Cortex of kidney (tissue), 1 donor: ENCODE data around the gene INTS1.

Experiments used
- DNase-seq: peaks from one replicate; lab custom pipeline; 2025; lab: John Stamatoyannopoulos, UW

The INTS1 gene, protein sequence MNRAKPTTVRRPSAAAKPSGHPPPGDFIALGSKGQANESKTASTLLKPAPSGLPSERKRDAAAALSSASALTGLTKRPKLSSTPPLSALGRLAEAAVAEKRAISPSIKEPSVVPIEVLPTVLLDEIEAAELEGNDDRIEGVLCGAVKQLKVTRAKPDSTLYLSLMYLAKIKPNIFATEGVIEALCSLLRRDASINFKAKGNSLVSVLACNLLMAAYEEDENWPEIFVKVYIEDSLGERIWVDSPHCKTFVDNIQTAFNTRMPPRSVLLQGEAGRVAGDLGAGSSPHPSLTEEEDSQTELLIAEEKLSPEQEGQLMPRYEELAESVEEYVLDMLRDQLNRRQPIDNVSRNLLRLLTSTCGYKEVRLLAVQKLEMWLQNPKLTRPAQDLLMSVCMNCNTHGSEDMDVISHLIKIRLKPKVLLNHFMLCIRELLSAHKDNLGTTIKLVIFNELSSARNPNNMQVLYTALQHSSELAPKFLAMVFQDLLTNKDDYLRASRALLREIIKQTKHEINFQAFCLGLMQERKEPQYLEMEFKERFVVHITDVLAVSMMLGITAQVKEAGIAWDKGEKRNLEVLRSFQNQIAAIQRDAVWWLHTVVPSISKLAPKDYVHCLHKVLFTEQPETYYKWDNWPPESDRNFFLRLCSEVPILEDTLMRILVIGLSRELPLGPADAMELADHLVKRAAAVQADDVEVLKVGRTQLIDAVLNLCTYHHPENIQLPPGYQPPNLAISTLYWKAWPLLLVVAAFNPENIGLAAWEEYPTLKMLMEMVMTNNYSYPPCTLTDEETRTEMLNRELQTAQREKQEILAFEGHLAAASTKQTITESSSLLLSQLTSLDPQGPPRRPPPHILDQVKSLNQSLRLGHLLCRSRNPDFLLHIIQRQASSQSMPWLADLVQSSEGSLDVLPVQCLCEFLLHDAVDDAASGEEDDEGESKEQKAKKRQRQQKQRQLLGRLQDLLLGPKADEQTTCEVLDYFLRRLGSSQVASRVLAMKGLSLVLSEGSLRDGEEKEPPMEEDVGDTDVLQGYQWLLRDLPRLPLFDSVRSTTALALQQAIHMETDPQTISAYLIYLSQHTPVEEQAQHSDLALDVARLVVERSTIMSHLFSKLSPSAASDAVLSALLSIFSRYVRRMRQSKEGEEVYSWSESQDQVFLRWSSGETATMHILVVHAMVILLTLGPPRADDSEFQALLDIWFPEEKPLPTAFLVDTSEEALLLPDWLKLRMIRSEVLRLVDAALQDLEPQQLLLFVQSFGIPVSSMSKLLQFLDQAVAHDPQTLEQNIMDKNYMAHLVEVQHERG (N-terminal part only)

DNA sequence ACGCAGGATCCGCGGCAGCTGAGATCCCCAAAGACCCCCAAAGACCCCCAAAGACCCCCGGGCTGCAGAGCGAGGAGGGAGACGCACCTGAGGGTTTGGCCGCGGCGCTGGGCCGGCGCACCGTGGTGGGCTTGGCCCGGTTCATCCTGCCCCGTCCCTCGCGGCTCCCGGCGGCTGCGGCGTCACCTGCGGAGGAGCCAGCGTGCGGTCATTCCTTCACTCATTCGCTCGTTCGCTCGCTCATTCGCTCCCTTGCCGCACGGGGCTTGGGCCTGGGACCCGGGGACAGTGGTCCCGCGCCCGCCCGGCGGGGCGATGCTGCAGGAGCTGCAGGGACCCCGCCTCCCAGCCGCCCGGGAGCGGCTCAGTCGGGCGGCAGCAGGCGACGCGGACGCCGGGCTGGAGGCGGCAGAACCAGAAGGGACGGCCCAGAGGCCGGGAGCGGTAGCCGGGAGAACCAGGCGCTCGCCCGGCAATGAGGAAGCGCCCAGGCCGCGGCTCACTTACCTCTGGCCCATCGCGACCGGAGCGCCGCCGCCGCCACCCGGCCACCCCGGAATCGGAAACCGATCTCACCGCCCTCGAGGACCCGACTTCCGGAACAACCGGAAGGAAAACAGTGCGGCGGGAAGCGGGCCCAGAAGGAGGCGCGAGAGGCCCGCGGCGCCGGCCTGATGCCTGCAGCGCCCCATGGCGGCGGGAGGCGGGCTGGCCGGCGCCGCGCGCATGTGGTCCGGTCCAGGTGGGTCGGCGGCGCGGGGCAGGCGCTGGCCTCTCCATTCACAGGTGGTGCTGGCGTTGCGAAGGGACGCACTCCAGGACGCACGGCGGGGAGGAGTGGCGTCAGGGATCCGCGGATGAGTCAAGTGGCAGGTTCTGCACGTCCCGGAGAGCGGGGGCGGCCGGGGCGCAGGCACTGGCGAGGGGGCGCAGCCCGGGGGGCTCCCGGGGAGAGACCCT, at the start of gene INTS1:
Gene INTS1 (minus strand): TSS at position 574 of the 960 bp plus-strand sequence. CDS start 429 bp downstream, at position 145.
- no peak for DNase-seq

DNA sequence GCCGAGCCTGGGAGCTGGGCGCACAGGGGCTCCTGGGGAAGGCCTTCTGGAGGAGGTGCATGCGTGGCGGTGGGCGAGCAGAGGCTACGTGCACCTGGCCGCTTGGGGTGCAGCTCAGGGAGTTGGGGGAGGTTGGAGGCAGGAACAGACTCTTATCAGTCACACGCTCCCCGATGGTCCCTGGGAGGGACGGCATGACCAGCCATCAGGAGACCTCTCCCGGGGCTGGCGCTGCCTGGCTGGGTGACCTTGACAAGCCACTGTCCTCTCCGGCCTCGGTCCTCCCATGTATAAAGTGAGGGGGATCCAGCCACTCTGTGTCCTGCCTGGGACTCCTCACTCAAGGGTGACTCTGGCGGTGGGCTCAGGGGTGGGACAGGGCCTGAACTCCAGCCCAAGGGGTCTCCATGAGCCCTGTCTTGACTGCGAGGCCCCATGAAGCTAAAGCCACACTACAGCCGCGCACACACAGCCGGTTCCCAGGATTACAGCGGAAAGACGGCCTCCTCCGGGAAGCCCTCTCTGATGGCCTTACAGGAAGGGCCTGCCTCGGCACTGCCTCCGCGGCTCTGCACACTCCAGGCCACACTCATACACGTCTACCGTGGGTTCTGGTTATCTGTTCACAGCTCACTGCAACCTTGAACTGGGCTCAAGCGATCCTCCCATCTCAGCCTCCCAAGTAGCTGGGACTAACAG, 49.5 kb upstream of the INTS1 start:
- no peak for DNase-seq

DNA sequence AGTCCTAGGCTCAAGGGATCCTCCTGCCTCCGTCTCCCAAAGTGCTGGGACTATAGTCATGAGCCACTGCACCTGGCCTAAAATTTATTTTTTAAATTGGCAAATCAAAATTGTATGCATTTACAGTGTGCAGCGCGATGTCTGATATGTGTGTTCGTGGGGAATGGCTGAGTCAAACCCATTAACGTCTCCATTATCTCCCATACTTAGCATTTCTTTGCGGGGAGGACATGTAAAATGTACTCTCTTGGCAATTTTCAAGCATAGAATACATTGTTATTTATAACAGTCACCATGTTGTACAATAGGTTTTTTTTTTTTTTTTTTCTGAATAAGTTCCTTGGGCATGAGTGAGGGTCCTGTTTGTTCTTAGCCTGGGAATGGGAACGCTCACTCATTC, 48.0 kb upstream of the INTS1 start:
- DNase-seq = no peak

DNA sequence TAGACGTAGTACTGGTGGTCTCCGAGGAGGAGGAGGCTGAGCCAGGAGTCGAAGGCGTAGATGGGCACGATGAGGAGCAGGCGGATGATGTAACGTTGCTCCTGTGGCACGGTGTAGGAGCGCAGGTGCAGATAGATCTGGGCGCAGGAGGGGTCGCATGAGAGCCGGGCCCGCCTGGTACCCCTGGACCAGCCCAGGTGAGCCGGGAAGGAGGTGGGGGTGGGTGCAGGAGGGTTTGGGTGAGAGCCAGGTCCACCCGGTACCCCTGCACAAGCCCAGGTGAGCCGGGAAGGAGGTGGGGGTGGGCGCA, 46.6 kb upstream of the INTS1 start:
- DNase-seq = no peak

DNA sequence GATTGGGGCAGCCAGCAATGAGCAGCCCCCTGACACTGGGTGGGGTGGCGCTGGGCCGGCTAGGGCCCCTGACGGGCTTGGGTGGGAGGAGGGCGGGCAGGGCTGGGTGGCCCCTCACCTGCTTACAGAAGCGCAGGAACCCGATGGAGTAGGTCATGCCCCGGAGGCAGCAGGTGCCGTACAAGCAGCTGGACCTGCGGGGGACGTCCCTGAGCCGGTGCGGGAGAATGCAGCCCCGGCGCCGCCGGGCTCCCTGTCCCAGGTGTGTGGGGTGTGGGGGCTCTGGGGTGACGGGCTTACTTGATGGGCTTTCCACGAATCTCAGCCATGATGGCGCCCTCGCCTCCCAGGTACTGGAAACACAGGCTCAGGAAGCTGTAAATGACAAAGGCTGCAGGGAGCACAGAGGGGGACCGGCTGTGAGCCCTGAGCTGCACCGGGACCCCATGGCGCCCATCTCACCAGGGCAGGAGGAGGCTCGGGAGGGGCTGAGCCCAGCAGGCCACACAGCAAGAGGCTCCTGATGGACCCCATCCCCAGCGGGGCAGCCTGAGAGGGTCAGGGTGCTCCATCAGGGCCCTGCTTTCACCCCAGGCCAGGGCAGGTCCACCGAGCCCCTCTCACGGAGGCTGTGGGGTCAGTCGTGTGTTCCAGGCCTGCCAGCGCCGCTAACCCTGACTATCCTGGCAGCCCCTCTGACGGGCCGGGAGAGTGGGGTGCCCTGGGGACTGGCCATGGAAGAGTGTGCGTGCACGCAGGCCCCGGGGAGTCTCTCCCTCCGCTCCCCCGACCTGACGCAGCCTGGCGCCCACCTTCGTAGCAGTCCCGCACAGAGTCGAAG, 46.0 kb upstream of the INTS1 start:
- DNase-seq = no peak

DNA sequence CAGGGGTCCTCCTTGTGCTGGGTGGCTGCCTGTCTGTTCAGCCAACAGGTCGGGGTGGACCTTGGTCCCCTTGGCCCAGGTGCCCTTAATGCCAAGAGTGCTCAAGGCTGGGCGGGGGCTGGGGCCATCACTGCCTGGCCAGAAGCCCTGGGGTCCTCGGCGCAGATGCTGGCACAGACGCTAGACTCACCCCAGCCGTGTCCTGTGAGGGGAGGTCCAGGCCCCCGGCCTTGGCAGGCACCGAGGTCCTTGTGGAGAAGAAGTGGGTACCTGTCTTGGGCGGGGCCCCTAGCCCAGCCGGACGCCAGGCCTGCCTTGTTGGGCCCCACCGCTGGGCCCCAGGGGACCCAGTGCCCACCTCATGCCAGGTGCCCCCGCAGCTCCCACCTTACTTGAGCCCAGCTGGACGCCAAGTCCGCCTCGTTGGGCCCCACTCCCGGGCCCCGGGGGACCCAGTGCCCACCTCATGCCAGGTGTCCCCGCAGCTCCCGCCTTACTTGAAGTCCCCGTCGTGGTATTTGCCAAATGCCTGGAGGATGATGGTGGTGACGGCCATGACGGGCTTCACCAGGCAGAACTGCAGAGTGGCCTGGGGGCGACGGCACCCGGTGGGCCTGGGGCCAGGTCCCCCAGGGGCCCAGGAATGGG, 45.3 kb upstream of the INTS1 start:
- DNase-seq = no peak

DNA sequence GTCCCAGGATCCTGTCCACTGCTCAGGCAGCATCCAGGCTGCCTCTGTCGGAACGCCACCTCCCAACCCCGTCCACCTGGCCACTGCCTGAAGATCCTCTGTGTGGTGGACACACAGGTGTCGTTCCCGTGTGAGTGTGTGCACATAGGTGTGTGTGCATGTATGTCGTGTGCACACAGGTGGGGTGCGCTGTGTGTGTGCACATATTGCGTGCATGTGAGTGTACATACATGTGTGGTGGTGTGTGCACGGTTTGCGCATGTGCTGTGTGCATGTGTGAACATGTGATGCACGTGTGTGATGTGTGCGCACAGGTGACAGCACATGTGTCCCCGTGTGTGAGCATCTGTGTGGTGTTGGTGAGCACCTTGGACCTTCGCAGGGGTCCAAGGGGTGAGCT, 44.8 kb upstream of the INTS1 start:
- DNase-seq = no peak

DNA sequence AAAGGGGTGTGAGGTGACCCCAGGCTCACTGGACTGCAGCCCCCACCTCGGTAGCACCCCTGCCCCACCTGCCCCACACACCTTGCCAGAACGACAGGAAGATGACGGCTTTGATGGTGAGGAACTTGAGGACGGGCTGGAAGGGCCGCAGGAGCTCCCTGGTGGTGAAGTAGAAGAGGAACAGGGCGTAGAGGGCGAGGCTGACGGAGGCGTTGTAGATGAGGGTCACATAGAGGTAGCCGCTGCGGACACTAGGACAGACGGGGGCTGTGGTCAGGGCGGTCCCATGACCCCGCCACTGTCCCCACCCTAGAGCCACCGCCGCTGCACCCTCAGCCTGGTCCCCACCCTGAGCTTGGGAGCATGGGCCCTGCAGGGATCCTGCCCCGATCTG, 44.2 kb upstream of the INTS1 start:
- DNase-seq = no peak

DNA sequence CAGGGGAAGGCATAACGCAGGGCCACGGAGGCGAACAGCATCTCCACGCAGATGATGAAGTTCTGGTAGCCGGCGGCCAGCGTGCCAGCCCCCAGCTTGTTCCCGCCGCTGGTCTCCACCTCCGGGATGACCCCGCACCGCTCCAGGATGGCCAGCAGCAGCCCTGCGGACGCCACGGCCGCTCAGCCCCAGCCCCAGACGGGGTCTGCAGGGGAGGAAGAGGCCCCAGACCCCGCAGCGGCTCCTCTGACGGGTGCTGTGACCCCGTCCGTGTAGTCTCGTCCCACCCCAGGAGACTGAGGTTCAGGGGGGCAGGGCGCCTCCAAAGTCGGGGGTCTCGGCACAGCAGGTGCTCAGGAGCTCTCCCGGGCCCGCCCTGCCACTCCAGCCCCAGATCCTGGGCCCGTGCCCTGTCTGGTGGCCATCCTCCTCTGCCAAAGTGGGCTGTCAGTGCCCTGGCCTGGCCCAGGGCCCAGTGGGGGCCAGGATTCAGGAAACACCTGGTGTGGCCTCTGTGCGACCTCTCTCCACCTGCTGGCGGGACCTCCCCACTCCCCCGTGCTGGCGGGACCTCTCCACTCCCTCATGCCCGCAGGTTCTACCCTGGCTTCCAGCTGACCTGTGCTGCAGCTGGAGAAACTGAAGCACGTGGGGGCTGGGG, 43.7 kb upstream of the INTS1 start:
- no peak for DNase-seq

DNA sequence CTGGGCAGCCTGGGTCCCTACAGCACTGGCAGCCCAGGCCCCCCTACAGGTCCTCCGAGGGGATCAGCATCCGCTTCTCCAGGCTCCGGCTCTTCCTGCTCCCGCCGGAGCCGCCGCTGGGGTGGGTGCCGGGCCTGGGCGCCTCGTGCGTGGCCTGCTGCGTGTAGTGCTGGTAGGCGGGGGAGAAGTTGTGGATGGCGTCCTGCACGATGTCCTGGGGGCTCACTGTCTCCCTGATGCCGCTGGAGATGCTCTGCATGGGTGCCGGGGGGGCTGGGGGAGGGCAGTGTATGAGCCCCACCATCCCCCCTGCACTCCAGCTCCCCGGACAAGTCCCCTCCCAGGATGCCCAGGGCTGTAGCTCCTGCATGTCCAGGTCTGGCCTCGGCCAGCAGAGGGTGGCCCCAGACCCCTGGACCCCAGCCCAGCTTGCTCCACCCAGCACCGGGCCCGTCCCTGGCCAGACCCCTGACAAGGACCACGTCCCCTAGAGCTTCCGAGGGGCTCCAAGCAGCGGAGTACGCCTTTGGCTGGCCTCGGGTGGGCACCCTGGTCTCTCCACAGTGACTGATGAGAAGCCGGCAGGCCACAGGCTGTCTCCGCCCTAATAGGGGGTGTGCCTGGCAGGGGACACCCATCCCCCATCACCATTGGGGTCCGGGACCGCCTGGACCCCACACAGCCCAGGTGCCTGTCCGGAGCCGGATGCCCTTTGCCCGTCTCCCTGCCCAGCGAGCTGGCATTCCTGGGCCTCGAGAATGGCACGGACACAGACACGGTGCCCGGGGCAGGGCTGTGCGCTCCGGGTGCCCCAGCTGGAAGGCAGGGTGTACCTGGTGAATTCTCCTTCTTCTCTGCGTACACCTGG, 43.0 kb upstream of the INTS1 start:
- DNase-seq = no peak

DNA sequence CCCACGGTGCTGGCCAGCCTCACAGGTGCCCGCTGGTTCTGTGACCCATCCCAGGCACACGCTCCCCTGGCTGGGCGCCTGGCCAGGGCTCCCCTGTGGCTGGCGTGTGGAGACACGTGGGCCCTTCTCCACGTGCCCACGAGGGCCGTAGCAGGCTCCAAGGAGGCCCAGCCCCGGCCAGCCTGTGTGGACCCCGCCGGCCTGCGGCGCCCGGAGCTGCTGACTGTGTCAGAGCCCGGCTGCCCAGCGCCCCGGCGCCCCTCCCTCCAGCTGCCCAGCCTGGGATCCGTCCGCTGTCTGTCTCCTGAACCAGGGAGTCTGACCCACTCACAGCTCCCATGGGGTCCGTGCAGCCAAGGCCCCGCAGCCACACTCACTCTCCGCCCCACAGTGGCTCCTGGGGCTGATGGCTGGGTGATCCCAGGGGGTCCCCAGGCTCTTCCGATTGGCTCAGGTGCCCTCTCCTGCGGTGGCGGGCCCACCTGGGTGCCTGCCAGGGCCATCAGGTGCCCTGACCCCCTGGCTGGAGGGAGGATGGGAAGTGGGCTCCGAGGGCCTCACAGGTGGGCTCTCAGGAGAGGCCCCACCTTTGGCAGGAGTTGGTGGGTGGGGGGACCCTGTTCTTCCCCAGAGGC, 42.2 kb upstream of the INTS1 start:
- no peak for DNase-seq

DNA sequence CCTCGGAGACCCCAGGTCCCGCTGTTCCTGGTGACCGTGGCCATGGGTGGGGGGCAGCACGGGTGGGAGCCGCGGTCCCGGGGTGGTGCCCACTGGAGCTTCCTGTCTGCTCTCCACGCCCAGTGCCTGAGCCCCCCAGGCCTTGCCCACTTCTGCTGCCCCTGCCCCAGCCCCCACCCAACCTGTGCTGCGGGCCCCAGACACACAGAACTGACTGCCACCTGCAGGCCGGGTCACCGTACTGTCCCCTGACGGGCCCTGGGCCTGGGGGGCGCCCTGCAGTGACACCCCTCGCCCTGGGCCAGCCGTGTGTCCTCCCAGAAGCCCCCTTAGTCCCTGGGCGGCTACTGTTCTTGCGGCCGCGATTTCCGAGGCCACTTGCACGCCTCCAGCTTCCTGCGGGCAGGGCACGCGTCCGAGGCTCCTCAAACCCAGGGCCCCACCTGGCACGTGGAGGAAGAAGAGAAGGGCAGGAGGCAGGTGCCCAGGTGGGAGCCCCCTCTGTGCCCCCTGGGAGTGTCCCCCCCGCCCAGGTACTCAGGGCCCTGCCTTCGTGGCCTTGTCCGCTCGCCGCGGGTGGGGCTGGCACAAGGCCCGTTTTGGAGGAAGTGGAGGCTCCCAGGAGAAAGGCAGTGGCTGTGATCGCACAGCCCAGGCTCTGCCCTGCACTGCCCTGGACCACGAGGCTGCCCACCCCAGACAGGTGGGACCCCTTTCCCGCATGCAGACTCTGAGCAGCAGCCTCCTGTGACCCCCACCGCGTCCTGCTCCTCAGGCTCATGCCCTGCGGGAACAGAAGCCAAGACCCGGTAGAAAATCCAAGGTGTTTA, 41.4 kb upstream of the INTS1 start:
- DNase-seq = no peak

DNA sequence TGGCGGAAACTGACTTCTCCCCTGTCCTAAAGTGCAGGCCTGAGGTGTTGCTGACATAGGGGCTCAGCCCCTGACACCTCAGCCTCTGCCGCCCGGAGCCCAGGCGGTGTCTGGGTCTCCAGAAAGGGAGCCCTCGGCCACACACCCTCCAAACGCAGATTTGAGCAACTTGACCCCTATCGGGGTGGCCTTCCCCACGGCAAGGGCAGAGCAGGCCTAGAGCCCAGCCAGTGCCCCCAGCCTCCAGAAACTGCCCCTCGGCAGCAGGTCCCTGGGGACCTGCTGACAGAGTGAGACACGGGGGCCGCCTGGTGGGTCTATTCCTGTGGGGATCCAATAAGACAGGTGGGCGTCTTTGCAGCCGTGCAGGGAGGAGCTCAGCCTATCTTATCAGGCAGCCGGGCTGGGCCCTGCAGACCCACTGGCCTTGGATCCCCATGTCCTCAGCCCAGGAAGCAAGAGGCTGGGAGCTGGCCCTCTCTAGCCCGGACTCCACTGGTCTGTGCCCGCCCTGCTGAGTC, 40.8 kb upstream of the INTS1 start:
- DNase-seq = no peak

DNA sequence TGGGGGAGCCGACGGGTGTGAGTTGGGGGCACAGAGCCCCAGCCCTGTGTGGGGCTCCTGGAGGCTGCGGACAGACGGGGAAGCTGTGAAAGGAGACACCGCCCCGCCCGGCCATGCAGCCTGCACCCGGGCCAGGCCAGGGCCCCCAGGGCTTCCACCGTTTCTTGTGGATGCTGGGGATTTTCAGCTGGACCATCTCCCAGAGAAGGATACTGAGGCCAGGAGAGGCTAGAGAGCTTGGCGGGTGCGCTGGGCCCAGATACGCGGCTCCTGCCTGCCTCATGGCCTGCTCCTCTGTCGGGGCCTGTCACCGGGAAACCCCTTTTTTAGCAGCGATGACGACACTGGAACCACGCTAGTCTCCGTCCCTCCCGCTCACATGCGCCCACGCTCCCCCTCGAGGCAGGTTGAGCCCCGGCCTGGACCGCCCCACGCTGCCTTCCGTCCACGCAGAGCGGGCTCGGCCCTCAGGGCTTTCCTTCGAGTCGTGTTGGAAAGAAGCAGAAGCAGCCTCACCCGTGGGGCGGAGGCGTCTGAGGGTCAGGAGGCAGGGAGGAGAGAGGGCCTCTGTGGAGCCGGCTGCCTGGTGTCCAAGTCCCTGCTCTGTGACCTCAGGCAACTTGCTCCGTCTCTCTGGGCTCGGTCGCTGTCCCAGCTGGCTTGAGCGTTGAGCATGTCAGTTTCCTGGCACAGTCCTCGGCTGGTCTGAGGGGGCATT, 40.1 kb upstream of the INTS1 start:
- no peak for DNase-seq

DNA sequence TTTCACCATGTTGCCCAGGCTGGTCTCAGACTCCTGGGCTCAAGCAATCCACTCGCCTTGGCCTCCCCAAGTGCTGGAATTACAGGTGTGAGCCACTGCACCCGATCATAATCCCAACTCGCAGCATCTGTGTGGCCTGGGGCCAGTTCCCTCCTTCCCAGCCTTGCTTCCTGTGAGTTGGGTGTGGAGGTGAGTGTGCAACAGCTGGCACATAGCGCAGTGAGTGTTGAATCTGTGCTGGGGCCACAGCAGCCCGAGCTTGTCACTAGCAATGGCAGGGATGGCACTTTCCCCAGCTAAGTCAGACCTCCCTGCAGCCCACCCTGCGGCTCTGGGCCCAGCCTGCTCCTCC, 39.6 kb upstream of the INTS1 start:
- DNase-seq = no peak
